GM04504 (cell line): ENCODE measurements around the gene TUBB4B.

Source experiments
- DNase-seq: peaks from one replicate; pipeline ENCODE4 v3.0.0-alpha.2; 2012; ENCODE audit warnings: low read depth

TUBB4B gene

DNA sequence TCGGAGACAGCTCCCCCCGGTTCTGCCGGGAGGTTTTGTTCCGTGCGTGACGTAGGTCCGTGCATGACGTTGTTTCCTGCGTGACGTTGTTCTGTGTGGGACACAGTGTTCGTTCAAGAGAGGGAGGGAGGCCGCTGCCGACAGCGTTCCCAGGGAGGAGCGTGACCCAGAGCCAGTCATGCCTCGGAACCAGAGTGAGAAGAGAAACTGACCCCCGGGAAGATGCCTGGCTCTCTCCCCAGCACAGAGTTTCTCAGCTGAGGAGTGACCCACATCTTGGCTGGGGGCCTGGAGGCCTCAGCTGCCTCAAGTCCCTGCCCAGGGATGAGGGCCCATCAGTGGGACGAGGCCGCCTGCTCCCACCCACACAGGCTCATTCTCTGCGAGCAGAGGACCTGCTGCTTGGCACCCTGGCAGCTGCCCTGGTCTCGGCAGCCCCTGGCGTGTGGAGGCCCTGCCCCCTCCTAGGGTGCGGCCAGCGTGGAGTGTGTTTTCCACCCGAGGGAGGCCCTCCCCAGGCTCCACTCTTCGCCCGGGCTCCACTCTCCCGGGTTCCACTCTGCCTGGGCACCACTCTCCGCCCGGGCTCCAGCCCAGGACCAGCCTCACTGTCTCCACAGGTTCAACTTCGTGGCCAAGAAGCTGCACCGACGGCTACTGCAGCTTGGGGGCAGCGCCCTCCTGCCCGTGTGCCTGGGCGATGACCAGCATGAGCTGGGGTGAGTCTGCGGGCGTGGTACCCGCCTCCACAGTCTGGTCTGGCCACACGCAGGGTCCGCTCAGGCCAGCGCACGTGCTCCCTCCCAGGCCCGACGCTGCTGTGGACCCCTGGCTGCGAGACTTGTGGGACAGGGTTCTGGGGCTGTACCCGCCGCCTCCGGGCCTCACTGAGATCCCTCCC lies 27.7 kb upstream of the TUBB4B start:
- no peak for DNase-seq

DNA sequence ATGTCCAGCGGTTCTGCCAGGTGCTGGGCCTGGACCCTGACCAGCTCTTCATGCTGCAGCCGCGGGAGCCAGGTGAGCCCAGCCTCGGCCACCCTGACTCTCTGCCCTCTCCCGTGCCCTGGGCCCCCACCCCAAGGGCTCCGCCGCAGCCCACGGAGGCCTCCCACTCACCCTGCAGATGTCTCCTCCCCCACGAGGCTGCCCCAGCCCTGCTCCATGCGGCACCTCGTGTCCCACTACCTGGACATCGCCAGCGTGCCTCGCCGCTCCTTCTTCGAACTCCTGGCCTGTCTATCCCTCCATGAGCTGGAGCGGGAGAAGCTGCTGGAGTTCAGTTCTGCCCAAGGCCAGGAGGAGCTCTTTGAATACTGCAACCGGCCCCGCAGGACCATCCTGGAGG lies 26.5 kb upstream of the TUBB4B start:
- no peak for DNase-seq

DNA sequence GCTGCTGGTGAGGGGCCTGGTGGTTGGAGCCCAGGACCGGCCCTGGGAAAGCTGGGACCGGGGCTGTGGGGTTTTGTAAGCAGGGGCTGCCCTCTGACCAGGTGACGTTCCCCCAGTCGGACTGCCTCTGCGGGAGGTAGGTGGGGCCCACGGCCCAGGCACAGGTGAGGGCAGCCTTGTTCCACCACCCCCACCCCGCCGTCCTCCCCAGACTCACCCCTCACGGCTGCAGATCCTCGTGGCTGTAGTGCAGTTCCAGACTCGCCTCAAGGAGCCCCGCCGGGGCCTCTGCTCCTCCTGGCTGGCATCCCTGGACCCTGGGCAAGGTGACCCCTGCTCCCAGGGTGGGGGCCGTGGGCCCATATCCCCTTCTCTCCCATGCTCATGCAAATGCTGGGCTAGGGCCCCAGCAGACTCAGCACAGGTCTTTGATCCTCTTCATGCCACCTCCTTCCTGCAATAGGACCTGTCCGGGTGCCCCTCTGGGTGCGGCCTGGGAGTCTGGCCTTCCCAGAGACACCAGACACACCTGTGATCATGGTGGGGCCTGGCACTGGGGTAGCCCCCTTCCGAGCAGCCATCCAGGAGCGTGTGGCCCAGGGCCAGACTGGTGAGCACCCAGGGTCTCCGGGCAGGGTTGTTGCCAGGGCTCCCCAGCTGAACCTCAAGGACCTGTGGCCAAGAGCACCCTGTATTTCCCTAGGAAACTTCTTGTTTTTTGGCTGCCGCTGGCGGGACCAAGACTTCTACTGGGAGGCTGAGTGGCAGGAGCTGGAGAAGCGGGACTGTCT lies 25.7 kb upstream of the TUBB4B start:
- DNase-seq = no peak

DNA sequence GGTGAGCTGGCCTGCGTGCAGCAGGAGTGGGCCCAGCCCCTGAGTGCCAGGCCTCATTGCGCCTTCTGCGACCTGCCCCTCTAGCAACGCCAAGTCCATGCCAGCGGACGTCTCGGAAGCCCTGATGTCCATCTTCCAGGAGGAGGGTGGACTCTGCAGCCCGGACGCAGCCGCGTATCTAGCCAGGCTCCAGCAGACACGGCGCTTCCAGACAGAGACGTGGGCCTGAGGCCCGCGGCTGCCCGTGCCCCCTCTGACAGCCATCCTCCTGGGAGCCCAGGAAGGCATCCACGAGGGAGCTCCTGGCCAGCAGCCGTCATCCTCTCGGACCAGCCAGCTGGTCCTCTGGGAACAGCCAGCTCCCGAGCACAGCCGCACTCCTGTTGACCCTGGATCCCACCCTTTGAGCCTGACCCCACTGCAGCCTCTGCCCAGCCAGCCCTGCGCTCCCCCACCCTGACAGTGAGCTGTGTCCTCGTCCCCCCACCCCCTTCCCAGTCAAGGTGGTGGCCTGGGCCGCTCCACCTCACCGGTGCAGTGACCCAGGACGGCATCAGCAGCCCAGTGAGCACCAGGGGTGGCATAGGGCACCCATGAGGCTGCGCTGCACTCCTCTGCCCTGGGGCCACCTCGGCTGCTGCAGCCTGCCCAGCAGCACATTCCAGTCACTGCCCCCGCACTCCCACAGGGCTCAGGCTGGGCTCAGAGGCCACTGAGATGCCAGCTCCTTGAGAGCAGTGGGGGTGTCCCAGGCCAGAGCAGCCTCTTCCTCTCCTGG lies 24.7 kb upstream of the TUBB4B start:
- DNase-seq = no peak

DNA sequence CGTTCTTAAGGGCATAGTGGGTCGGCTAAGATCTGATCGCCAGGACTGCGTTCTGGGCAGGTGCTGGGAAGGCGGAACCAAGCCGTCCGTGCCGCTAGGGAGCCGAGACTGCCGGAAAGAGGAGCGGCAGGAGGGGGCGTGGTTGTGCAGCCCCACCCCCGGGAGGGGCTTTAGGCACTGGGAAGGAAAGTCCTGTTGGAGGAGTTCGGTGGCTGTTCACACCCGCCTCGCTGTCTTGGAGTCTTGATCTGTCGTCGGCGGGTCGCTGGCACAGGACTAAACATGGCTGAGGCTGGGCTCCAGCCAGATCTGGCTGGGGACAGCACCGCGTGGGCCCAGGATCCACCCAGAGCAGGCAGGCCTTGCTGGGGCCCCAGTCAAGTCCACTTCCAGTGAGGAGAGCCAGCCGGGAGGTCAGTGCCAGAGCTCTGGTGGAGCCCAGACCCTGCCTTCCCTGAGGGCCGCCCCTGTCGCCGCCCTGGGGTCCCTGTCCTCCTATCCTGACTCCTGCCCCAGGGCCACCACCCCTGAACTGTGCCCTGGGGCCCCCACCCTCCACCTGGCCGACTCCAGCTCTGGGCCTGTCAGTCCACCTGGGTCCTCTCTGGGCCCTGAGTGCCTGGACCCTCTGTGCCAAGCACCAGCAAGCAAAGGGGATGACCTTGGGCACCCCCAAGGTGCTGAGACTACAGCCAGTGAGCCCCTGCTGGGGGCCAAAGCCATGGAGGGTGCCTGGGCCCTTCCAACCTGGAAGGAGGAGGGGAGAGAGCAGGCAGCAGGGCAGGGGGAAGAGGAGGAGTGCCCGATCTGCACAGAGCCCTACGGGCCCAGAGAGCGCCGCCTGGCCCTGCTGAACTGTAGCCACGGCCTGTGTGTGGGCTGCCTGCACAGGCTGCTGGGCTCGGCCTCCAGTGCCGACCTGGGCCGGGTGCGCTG lies 23.5 kb upstream of the TUBB4B start:
- no peak for DNase-seq

DNA sequence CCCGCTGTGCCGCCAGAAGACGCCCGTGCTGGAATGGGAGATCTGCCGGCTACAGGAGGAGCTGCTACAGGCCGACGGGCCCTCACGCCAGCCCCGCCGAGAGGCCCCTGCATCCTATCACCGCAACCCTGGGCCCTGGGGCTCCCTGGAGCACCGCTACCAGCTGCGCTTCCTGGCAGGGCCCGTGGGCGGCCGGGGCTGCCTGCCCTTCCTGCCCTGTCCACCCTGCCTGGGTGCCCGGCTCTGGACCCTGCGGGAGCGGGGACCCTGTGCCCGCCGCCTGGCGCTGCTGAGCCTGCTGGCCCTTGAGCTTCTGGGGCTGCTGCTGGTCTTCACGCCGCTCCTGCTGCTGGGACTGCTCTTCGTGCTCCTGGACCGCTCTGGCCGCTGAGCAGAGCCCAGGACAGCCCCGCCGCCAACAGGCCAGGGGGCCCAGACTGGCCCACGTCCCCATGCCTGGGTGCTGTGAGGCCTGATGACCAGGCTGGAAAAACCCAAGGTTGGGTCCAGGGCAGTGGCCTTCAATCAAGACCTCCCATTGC lies 22.8 kb upstream of the TUBB4B start:
- no peak for DNase-seq

DNA sequence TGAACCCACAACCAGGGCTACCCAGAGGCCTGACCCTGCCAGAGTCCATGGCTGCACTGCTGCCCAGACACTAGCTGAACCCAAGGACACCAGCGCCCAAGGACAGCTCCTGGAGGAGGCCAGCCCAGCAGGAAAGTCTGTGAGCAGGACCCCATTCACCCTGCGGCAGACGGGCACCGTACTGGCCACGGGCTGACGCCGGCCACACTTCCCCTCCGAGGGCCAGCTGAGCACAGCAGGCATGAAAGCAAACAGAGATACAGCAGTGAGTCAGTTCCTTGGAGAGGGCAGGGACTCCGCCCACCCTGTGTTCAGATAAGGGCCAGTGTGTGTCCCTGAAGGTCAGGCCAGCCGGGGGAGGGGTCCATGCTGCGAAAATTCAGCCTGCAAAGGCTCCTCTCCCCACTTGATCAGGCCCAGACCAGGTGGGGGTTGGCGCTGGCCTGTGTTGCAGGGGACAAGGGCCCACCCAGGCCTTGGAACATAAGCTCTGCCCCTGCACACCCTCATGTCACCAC lies 22.3 kb upstream of the TUBB4B start:
- DNase-seq = no peak

DNA sequence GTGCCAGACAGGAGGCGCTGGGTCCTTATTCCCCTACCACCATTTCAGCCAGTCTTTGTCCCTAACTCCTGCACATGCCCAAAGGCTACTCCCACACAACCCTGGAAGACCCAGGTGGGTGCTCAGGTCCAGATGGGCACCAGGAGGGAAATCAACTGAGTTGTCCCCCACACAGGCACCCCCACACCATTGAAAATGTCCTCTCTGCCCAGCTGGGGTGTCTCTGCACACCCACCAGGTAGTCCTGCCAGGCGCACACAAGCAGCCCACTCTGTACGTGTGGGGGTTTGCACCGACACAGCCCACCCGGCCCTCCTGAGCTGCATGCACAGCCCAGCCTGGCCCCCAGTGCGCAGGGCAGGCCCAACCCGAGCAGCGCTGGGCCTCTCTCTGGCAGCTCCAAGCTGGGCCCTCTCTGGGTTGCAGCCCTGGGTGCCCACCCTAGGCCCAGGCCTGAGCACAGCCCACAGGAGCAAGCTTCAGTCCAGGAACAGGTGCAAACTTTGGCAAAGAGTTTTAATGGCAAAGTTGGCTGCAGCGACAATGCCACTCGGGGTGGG lies 21.2 kb upstream of the TUBB4B start:
- no peak for DNase-seq

DNA sequence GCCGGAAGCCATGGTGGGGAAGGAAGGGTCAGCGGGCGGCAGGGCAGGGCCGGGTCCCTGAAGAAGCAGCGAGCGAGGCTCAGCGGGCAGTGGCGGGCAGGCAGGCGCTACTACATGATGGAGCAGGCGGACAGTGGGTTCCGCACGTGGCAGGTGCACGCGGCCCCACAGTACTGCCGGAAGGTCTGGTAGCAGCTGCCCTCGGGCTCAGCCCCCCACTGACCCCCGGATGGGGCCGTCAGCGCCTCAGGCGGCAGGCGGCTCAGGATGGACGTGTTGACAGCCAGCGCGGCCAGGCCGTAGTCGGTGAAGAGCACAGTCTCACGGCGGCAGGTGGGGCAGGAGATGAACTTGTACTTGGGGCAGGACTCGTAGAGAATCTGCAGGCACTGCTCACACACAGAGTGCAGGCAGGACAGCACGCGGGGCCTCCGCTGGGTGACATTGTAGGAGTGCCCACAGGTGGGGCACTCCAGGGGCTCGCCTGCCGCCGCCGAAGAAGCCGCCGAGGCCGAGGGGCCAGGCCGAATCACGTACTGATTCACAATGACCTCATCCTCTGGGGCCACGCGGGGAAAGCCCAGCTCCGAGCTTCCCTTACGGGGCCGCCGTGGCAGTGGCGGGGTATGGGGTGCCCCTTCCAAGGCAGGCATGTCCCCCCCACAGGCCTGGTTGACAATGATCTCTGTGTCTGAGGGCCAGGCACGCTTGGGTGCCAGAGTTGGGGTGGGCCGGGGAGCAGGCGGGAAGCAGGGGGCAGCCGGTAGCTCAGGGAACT lies 20.6 kb upstream of the TUBB4B start:
- DNase-seq = no peak

DNA sequence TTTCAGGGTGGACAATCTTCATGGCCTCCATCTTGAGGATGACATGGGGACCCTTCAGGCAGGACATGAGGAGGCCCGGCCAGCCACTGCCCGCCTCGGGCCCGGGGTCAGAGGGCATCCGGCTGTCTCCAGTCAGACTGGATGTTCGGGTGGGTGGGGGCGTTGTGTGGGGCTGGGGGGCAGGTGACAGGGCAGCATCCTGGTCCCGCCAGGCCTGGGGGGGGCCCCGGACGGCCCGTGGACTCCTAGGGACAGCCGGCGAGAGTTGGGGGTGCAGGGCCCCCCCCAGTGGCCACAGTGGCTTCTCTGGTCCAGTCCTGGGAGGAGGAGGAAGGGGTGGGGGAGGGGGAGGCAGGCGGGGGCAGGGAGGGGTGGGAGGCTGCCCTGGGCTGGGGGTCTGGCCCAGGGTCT lies 20.0 kb upstream of the TUBB4B start:
- DNase-seq = no peak

DNA sequence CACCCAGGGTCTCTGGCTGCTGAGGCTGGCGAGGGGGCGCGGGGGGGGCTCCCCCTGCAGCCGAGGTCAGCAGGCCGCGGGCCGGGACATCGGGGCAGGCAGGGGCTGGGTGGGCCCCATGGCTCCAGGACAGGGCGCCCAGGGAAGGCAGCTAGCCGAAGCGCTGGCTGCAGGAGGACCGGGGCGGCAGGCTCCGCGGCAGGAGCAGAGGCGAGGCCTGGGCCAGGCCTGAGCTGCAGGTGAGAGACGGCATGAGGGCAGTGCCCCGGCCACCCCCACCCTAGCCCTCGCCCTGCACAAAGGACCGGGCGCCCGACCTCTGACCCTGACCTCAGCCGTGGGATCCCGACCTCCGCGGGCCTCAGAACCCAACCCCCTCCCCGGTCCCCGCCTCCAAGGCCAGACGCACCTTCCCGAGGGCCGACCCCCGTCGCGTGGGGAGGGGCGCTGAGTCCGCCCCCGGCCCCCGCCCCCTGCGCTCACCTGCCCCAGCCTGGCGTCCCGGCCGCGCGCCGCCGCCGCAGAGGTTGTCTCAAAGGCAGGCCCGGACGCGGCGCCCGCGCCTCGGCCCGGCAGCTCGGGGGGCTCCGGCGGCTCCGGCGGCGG lies 19.5 kb upstream of the TUBB4B start:
- no peak for DNase-seq

DNA sequence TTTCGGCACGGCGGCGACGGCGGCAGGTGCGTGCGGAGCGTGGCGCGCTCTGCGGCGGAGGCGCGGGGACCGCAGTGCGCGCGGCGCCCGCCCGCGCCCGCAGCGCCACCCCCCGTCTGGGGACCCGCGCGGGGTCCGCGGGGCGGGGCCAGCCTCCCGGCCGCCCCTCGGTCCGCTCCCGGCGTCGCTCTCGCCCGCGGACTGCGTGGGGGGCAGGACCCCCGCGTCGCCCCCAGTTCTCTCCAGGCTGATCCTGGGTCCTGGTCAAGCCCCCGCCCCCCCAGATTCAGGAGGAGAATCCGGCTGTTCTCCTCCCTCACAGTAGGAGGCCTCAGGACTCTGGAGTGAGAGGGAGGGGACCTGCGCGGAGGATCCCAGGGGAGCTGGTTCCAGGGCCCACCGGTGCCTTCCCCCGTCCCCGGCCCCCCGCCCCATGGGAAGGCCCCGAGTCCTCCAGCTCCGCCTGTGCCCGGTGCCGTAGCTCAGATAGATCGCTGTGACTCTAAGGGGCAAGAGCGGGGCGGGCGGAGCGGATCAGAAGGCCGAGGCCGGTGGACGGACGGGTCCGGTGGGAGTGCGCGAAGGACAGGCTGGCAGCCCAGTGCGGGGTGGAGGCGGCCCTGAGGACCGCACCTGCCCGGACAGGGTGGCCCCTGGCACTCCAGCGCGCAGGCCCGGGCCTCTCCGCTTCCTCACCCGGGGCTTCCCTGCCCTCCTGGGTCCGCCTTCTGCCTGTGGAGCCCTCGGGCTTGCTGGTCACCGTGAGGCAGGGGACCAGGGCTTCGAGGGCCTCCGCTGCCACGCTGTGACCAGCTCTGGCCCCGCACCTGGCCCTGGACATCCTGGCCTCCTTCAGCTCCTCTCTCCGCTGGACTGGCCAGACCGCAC lies 18.7 kb upstream of the TUBB4B start, which contains the start of gene RNF208:
Gene RNF208 (minus strand): TSS at position 51 of the 888 bp plus-strand sequence. CDS start 1,028 bp downstream, outside the sequence.
- DNase-seq = no peak

DNA sequence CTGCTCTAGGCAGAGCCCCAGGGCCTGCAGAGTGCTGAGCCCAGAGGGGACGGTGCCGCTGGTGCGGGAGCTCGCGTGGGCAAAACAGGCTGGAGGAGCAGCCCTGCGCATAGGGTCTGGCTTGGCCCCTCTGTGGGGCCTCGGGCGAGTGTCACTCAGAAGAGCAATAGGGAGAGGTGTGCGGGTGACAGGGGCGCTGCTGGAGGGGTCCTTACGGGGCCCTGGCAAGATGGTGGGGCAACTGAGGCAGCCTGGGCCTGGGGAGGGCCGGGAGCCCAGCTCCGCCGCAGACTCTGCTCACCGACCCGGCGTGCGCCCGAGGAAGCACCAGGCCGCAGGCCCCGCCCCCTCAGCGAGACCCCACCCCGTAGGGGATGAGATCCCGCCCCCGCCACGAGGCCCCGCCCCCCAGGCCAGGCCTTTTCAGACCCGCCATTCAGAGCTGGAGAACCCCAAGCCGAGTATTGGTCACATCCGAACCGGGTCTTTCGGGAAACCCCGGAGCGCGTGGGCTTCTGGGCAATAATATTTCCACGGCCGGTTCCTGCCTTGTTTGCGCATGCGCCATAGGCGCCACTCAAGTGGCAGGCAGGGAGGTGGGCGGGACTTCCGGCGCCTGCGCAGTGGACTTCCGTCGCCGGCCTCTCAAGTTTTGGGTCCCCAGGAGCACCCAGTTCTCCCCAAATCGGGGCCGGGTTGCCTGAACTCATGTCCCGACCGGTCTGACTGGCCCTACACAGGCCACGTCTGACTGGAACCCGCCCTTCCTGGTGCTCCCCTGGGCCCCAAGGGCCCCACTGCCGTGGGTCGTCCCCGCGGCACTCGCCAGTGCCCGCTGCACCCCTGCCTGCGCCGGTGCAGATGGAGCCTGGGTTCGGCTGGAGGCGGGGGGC lies 17.8 kb upstream of the TUBB4B start:
- DNase-seq = peak; percentile 98

DNA sequence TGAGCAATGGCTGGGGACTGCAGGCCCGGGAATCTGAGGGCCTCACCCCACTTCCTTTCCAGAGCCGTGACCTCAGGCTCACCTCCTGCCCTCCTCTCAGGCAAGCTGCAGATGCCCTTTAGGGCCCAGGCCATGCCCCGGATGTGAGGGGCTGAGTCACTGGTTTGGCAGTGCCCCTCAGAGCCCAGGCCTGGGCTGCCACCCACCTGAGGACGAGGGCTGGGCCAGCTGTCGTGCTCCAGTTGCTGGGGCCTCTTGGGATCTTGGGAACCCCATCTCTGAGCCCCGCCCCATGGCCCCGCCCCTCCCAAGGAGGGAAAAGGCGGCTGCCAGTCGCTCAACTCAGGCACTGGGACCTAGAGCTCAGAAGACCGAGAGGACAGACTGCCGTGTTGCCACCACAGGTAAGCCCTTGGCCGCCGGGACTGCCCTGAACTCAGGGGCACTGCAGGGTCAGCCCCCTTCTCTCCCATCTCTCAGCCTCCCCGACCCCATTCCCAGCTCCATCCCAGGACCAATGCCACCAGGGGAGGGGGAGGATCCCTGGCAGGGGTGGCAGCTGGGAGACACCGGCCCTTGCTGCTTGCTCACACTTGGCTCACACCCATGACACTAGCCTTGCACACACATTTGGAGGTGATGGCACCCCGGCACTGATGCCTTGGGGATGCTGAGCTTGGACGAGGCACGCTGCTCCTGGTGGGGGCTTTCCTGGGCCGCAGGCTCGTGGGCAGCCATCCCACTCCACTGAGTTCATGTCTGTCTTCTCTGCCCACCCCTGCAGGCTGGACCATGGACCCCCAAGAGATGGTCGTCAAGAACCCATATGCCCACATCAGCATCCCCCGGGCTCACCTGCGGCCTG lies 16.0 kb upstream of the TUBB4B start, which contains the start of gene CYSRT1:
Gene CYSRT1 (plus strand): TSS at position 345 of the 865 bp plus-strand sequence. CDS start 448 bp downstream, at position 793.
- DNase-seq = no peak

DNA sequence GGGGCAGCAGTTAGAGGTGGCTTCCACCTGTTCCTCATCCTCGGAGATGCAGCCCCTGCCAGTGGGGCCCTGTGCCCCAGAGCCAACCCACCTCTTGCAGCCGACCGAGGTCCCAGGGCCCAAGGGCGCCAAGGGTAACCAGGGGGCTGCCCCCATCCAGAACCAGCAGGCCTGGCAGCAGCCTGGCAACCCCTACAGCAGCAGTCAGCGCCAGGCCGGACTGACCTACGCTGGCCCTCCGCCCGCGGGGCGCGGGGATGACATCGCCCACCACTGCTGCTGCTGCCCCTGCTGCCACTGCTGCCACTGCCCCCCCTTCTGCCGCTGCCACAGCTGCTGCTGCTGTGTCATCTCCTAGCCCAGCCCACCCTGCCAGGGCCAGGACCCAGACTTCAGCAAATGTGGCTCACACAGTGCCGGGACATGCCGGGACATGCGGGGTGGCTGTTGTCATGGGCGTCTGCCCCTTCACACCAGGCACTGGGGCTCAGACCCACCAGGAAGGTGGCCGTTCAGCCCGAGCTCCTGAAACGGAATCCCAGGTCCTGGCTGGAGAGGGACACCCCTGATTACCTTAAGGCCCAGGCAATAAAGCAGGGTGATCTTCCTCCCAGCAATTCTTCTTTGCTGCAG lies 15.3 kb upstream of the TUBB4B start:
- no peak for DNase-seq
